GM19023 (cell line): ENCODE results near the gene NAALADL2.
"Not testable (repeated sequence)": the region's sequence is repeated elsewhere in the genome, so short reads cannot be mapped to it uniquely, and the experiment has no call there.

Experiments
- ATAC-seq: cut with Tn5 transposase; IDR thresholded peaks from one replicate; pipeline ENCODE4 v1.9.1; 2021; ENCODE audit warnings: mild to moderate bottlenecking, moderate library complexity; ENCODE audit not compliant: unreplicated experiment

Gene NAALADL2

DNA sequence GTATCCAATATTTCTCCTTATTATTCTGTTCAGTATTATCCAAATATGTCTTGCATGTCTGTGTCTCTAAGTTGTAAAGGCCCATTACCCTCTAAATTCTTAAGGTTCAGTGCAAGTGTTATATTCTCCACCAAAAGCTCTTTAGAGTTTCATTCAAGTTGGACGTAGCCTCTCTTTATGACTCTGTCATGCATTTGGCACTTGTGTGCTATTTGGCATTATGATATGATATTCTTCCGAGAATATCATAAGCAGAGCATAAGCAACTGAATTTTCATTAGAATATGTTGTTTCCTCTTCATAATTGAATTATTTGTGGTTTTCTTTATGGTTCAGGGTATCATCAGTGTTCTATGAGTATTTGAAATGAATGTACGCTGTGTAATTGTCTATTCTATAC lies 594.2 kb downstream of the NAALADL2 start:
- ATAC-seq = no peak

DNA sequence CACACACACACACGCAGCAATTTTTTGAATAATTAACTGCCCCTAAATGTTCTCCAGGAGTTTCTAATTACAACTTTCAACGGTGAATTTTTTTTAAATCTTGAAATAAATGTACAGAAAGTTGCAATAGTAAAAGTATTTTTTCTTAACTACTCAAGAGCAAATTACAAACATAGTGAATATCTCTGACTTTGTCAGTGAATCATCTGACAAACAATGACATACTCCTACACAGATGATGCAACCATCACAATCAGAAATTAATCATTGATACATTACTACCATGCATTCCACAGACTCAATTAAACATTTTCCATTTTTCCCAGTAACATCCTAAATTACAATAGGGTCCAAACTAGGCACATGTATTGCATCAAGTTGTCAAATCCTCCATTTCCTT lies 597.3 kb downstream of the NAALADL2 start:
- no peak for ATAC-seq

DNA sequence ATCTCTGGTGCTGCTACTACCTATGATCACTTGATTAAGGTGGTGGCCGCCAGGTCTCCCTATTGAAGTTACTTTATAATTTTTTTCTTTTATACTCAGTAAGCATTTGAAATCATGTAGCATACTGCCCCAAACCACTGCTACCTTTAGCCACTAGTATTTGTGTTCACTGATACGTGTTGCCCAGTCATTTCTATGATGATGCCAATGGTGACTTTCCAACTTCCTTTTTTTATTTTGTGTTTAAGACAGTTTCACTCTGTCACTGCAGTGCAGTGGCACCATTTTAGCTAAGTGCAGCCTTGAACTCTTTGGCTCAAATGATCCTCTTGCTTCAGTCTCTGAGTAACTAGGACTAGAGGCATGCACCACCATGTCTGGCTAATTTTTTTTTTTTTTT lies 598.2 kb downstream of the NAALADL2 start:
- ATAC-seq = no peak

DNA sequence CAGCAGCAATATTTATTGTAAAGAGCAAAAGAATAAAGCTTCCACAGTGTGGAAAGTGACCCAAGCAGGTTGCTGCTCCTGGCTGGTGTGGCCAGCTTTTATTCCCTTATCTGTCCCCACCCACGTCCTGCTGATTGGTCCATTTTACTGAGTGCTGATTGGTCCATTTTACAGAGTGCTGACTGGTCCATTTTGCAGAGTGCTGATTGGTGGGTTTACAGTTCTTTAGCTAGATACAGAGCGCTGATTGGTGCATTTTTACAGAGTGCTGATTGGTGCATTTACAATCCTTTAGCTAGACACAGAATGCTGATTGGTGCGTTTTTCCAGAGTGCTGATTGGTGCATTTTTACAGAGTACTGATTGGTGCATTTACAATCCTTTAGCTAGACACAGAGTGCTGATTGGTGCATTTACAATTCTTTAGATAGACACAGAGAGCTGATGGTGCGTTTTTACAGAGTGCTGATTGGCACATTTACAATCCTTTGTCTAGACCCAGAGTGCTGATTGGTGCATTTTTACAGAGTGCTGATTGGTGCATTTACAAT lies 601.8 kb downstream of the NAALADL2 start:
- not testable (repeated sequence) for ATAC-seq

DNA sequence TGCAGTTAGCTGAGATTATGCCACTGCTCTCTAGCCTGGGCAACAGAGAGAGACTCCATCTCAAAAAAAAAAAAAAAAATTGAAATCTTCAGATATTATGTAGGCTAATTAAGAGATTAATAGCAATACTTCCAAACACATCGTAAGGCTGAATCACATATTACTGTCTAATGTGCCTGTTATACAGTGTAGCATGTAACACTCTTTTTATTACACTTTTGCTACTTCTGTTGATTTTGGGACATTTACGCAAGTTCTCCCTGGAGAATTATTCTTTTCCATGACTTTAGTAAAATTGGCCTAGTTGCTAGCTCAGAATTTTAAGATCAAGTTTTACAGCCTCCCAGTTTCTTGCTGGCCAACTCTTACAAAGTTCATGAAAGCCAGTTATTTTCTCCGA lies 605.2 kb downstream of the NAALADL2 start:
- ATAC-seq = no peak

DNA sequence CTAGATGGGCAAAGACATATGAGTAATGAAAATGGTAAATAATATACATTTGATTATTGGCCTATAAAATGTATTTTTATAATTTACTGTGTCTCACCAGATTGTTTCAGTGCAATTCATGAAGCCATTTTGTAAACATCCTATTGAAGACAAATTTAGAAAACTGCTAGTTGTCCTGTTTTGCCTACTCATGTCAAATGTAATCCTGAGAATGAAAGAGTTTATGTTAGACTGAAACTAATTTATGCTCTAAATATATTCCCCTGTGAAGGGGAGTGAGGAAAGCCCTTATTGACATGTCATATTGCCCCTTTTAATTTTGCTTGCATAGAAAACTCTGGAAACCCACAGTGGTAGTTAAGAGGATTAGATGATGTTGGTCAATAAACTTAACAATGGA lies 610.0 kb downstream of the NAALADL2 start:
- no peak for ATAC-seq

DNA sequence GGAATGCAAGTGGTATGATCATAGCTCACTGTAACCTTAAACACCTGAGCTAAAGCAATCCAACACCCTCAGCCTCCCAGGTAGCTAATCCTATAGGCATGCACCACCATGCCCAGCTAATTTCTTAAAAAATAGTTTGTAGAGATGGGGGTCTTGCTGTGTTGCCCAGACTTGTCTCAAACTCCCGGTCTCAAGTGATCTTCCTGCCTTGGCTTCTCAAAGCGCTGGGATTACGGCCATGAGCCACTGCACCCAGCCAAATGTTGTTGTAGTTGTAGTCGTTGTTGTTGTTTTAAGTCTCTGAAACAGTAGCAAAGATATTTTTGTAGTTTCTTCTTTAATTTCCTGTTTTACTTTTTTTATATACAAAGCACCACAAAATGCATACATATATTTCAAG lies 616.6 kb downstream of the NAALADL2 start:
- ATAC-seq = no peak

DNA sequence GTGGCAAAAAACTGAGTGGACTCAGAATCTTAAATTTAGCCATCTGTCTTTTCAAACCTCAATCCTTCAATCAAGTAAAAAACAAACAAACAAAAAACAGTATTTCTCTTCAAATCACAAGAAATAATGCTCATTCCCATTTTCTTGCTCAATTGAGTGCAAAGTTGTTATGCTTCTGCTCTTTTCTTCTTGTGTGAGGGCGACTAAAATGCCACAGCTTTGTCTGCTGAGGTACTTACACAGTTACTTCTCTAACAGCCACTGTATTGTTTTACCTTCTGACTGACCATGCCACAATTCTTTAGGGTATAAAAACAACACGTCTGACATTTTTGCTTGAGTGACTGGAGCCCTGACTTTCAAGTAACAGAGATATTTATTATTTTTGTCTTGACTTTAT lies 617.4 kb downstream of the NAALADL2 start:
- ATAC-seq = no peak

DNA sequence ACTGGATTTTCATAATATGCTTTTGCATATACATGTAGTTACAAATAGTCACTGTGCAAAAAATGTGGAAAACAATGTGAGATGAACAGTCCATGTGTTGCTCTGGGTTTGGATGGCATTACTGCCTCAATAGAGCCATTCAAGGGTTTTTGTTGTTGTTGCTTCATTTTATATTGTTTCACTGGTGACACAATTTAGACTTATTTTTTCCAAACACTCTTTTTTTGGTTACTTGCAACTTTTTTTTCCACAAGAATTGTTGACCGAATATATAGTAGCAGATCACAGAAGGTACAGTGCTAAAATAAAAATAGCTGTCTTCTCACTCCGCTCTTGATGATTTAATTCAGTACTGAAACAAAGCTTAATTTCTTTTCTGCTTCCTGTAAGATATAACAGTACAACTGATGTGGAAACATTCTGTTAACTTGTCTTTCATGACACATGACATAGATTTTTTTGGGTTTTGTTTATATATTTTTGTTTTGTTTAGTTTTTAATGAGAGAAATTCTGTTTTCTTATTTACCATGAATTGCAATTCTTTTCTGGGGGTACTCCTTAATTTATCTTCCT lies 618.6 kb downstream of the NAALADL2 start:
- peak; percentile 89 for ATAC-seq

DNA sequence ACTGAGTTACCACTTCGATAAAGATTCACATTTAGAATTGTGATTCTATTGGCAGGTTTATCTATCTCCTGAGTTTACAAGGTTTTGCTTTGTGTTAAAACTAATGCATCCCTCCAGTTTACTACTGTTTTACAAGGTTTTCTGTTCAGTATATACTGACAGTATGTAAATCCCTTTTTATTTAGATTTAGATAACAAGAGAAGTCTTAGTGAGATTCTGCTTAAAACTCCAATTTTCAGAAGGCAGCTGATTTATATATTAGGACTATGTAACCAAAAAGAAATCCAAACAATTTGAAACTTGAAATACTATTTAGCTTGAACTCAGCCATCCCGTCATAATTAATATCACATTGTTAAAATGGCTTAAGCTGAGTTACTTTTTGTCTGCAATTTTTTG lies 619.2 kb downstream of the NAALADL2 start:
- no peak for ATAC-seq

DNA sequence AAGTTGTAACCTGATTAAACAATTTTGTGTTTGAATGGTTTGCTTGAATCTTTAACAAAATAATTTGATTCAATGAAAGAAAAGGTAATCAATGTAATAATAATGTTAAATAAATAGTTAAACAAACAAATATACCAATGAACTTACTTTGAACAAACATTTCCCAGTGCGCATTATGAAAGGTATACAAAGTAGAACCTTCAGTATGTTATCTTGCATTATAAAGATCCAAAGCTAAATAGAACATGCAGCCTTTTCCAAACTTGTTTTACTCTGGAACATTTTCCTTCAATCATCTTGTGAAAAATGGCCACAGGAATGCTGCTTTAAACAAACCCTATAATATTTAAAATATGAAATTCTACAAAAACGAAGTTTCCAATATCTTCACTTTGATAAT lies 620.0 kb downstream of the NAALADL2 start:
- no peak for ATAC-seq

DNA sequence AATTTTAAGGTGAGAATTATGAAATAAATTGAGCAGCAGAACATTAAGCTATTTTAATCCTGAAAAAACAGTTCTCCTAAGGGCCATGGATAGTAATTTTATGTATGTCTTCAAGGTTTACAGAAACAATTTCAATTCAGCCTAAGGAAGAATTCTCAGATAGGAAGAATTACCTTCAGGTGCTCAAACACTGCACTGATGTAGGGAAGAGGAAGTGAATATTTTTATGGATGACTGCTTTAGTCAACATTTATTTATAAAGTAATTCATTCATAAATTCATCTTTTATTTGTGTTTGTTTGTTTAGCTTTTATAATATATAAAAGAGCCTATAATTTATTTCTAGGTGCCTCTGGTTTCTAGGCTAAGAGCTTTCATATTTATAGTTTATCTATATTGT lies 620.7 kb downstream of the NAALADL2 start:
- ATAC-seq = no peak

DNA sequence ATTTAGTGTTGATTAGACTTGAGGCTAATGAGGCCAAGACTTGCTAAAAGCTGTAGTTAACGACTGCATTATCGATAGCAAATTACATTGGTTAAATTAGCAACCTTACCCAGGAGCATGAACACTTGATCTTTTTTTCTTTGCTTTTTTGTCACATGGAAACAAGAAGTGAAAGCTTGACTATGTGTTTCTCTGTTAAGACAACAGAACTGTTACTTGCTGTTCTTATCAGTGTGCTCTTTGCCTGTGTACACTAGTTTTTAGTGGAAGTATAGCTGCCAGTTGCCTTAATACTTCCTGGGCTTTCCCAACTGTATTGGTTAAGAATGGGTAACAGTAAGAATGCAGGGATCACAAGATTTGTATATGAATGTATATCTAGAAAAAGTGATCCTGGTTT lies 625.5 kb downstream of the NAALADL2 start:
- no peak for ATAC-seq

DNA sequence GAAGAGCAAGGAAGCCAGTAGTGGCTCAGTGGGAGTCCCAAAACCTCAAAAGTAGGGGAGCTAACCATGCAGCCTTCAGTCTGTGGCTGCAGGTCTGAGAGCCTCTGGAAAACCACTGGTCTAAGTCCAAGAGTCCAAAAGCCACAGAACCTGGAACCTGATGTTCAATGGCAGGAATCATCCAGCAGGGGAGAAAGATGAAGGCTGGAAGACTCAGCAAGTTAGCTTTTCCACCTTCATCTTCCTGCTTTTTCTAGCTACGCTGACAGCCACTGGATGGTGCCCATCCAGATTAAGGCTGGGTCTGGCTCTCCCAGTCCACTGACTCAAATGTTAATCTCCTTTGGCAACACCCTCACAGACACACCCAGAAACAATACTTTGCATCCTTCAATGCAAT lies 626.3 kb downstream of the NAALADL2 start:
- no peak for ATAC-seq

DNA sequence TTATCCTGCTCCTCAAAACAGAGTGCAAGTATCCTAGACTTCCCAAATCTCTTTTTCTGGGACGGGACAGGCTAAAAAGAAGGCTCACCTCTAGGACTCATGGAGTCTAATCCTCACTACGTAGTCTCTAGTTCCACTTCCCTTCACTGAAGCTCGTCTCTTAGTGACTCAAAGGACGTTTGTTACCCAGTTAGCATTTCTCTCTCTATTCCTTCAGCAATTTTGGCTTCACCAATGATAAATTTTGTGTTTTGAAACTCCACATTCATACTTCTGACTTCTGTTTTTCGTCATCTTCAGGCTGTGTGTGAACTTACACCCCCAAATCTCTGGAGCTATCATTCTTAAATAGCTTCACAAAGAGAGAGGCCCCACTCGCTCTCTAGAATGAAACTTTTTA lies 627.1 kb downstream of the NAALADL2 start:
- peak; percentile 46 for ATAC-seq

DNA sequence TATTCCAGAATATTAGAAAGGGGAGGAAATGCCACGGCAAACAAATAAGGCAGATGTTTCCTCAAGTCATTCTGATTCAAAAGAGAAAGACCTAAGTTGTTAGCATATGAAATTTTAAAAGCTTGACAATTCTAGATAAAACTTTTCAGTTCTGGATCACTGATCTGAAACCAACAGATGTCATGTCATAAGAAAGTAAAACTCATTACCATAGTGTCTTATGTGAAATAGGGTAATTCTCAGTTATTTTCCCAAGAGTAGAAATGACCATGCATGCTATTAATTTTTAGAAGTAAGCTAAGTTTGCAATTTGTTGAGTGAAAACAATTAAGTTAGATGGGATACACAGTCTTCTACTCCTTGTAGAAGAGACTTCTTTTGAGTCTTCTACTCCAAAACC lies 630.3 kb downstream of the NAALADL2 start:
- peak; percentile 57 for ATAC-seq

DNA sequence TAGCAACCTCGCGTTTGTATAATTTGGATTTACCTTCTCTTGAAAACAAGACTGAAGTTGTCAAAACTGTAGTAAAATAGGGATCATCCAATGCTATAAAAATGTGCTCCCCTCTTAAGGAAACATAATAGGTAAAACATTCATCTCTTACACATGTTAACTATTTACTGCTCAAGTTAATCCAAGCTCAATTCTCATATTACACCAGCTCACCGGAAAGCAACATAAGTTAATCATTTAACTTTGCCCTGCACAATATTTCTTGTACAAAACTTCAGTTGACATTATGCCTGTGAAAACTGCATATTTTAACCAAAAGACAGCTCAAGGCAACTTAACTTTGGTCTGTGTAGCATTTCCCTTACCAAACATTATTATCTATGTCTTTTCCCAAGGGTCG lies 634.2 kb downstream of the NAALADL2 start:
- ATAC-seq = no peak

DNA sequence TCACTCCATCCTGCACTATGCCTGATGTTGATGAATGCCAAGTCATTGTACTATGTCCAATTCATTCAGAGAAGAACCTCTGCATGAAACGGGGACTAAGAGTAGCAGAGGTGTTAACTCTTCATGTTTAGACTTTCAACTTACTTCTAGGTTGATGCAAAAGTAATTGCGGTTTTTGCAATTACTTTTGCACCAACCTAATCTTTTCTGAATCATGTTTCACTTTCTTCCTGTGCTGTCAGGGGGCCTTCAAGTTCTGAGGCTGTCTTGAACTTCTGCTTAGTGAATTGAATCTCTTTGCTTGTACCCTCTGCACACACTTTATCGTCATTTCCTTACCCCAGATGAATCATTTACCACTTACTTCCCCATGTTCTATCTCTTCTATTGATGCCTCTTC lies 636.2 kb downstream of the NAALADL2 start:
- peak; percentile 90 for ATAC-seq

DNA sequence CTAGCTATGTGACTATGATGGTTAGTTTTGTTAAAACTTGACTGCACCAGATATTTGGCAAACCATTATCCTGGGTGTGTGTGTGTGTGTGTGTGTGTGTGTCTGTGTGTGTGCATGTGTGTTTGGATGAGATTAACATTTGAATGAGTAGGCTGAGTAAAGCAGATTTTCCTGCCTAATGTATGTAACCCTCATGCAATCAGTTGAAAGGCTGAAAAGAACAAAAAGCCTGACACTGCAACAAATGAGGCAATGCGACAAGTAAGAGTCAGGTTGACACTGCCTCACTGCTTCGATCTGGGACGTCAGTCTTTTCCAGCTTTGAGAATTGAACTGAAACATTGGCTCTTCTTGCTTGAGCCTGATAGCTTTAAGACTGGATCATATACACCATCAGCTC lies 643.0 kb downstream of the NAALADL2 start:
- ATAC-seq = no peak

DNA sequence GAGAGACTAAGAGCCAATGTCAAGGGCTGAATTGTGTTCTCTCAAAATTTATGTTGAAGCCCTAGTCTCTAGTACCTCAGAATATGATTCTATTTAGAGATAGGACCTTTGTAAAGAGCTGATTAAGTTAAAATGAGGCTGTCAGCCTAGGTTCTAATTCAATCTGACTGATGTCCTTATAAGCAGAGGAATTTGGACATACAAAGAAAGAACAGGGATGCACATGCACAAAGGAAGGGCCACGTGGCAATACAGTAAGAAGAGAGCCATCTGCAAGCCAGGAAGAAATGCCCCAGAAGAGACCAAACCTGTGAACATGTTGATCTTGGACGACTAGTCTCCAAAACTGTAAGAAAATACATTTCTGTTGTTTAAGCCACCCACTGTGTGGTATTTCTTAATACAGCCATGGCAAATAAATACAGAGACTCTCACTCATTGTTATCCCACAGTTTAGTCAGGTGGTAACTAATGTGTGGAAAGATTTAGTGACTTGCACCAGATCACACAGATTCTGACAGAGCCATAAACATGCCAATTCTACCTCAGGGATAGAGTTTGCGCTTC lies 652.2 kb downstream of the NAALADL2 start:
- ATAC-seq = no peak

DNA sequence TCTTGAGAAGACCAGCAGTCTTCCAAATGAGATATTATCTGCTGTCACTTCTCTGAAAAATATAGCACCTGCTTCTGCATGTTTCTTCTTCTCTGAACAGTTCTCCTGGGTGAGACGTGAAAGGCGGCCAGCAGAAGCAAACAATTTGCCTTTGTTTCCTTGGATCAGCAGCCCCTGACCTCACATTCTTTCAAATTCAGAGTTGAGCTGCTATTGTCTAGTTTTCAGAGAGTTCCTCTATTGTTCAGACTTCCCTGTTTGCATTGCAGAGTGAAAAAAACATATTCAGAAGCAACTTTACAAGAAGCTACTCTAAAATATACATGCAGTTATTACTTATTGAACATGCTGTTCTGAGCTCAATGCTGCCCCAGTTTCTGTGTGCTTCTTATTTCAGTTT lies 653.6 kb downstream of the NAALADL2 start:
- no peak for ATAC-seq

DNA sequence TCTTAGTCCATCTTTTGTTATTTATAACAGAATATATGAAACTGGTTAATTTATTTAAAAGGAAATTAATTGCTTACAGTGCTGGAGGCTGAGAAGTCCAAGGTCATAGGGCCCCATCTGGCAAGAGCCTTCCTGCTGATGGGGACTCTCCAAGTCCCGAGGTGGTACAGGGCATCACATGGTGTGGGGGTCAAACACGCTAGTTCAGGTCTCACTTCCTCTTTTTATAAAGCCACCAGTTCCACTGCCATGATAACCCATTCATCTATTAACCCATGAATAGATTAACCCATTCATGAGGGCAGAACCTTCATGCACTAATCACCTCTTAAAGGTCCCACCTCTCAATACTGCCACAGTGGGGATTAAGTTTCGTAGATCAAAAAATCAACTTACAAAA lies 659.3 kb downstream of the NAALADL2 start:
- peak; percentile 77 for ATAC-seq

DNA sequence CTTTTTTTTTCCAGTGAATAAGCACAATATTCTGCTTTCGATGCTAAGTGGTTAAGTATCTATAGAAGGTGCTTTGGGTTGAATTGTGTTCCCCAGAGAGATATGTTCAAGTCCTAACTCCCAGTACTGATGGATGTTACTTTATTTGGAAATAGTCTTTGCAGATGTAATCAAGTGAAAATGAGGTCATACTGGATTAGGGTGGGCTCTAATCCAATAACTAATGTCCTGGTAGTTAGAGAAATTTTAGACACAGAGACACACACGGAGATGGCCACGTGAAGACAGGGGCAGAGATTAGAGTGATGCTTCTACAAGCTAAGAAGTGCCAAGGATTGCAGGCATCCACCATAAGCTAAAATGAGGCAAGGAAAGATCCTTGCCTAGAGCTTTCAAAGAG lies 662.3 kb downstream of the NAALADL2 start:
- ATAC-seq = no peak
